GM19463 (cell line): ENCODE results near the gene GDAP2.
"Not testable (repeated sequence)": the region's sequence is repeated elsewhere in the genome, so short reads cannot be mapped to it uniquely, and the experiment has no call there.

ENCODE experiments used
- ATAC-seq: cut with Tn5 transposase; IDR thresholded peaks from one replicate; pipeline ENCODE4 v1.9.1; 2021; ENCODE audit warnings: mild to moderate bottlenecking, moderate library complexity; ENCODE audit not compliant: unreplicated experiment

GDAP2 gene

GRCh38 chr1:117929343-117930172 is at the start of gene GDAP2, which contains the start of gene WDR3:
TSS of gene GDAP2 (minus strand) at chr1:117929621. CDS start at chr1:117920357, 9,264 bp downstream.
TSS of gene WDR3 (plus strand) at chr1:117929739. CDS start at chr1:117933320, 3,581 bp downstream.
- ATAC-seq: peak; percentile 93

- ATAC-seq: no peak
These were observed 47.0 kb upstream of the GDAP2 start for GRCh38 chr1:117976381-117976780.

GRCh38 chr1:117971777-117972176 is 42.4 kb upstream of the GDAP2 start:
- ATAC-seq: no peak

GRCh38 chr1:117970252-117970651 is 40.8 kb upstream of the GDAP2 start:
- no peak for ATAC-seq

GRCh38 chr1:117967881-117968280 is 38.5 kb upstream of the GDAP2 start:
- ATAC-seq: no peak

- ATAC-seq: no peak
These were observed 38.1 kb upstream of the GDAP2 start for GRCh38 chr1:117967477-117967876.

- no peak for ATAC-seq
These were observed 35.0 kb upstream of the GDAP2 start for GRCh38 chr1:117964290-117965038.

GRCh38 chr1:117959364-117959763 is 29.9 kb upstream of the GDAP2 start:
- no peak for ATAC-seq

GRCh38 chr1:117952386-117952785 is 23.0 kb upstream of the GDAP2 start:
- no peak for ATAC-seq

GRCh38 chr1:117942293-117942692 is 12.9 kb upstream of the GDAP2 start:
- no peak for ATAC-seq

- no peak for ATAC-seq
These were observed 4.3 kb upstream of the GDAP2 start for GRCh38 chr1:117933769-117934168.

GRCh38 chr1:117932576-117932975 is 3.2 kb upstream of the GDAP2 start:
- ATAC-seq: no peak

GRCh38 chr1:117930484-117930883 is 1.1 kb upstream of the GDAP2 start:
- ATAC-seq: no peak

- ATAC-seq: no peak
These were observed 689 bp upstream of the GDAP2 start for GRCh38 chr1:117930173-117930447.

- peak; percentile 33 for ATAC-seq
These were observed 509 bp downstream of the GDAP2 start for GRCh38 chr1:117928881-117929342.

GRCh38 chr1:117925981-117926380 is 3.4 kb downstream of the GDAP2 start:
- no peak for ATAC-seq

GRCh38 chr1:117922717-117923116 is 6.7 kb downstream of the GDAP2 start:
- not testable (repeated sequence) for ATAC-seq

- no peak for ATAC-seq
These were observed 7.4 kb downstream of the GDAP2 start for GRCh38 chr1:117921991-117922390.

- no peak for ATAC-seq
These were observed 10.0 kb downstream of the GDAP2 start for GRCh38 chr1:117919376-117919775.

GRCh38 chr1:117911051-117911450 is 18.4 kb downstream of the GDAP2 start:
- no peak for ATAC-seq

- ATAC-seq: no peak
These were observed 24.4 kb downstream of the GDAP2 start for GRCh38 chr1:117905019-117905418.

GRCh38 chr1:117904485-117904884 is 24.9 kb downstream of the GDAP2 start:
- no peak for ATAC-seq
